Lung (tissue), 12 donors: ENCODE measurements around the gene SLC12A8. TPM values are rescaled to one million over a fixed set of nuclear protein-coding genes. Genes with fewer than 3 reads are reported as not detected.

Experiments
- ATAC-seq: fragments of 200-7000 bp; cut with Tn5 transposase; one replicate; pipeline ENCODE4 v1.9.1; 2020; ENCODE audit warnings: moderate number of reproducible peaks; ENCODE audit not compliant: insufficient read depth, low FRiP score
- DNase-seq, 3 donors: peaks; one replicate each; pipeline ENCODE4 v3.0.0-alpha.2; 2013 to 2017
- H3K27ac ChIP-seq, 2 donors: one replicate each; pipeline ENCODE4 v1.5.1; 2013; ENCODE audit warnings: mild to moderate bottlenecking in 2 of 2, moderate library complexity in 2 of 2, control low read depth in 1 of 2, inconsistent platforms in 1 of 2, low read depth in 1 of 2, low read length in 1 of 2
- H3K27me3 ChIP-seq, 3 donors: one replicate each; pipeline ENCODE4 v1.5.1; 2013; ENCODE audit warnings: low read length in 2 of 3; ENCODE audit not compliant: control insufficient read depth in 3 of 3, insufficient read depth in 3 of 3
- H3K36me3 ChIP-seq, 4 donors: one replicate each; pipeline ENCODE4 v1.5.1; 2013; ENCODE audit warnings: low read length in 4 of 4, mild to moderate bottlenecking in 1 of 4, moderate library complexity in 1 of 4; ENCODE audit not compliant: control insufficient read depth in 4 of 4, insufficient read depth in 4 of 4
- H3K4me1 ChIP-seq, 5 donors: one replicate each; pipeline ENCODE4 v1.5.1; 2013; ENCODE audit warnings: low read length in 5 of 5, mild to moderate bottlenecking in 2 of 5, moderate library complexity in 1 of 5; ENCODE audit not compliant: control insufficient read depth in 5 of 5, insufficient read depth in 5 of 5
- H3K4me3 ChIP-seq: one replicate; pipeline ENCODE4 v1.5.1; 2013; ENCODE audit warnings: mild to moderate bottlenecking, control low read depth, moderate library complexity
- H3K9ac ChIP-seq, 2 donors: one replicate each; pipeline ENCODE4 v1.5.1; 2013; ENCODE audit warnings: low read length in 2 of 2, control low read depth in 1 of 2; ENCODE audit not compliant: insufficient read depth in 1 of 2
- H3K9me3 ChIP-seq, 4 donors: one replicate each; pipeline ENCODE4 v1.5.1; 2013; ENCODE audit warnings: low read length in 3 of 4, mild to moderate bottlenecking in 1 of 4, moderate library complexity in 1 of 4; ENCODE audit not compliant: control insufficient read depth in 4 of 4, insufficient read depth in 3 of 4
- WGBS, 2 donors: extraction: QIAGEN DNeasy Blood & Tissue Kit; methylation state at CpG; one replicate each; pipeline ENCODE4 v1.1.7; 2013; 5-methylcytosine and 5-hydroxymethylcytosine counted together
- polyA plus RNA-seq, 2 donors: library from polyadenylated mRNA; stranded (reverse); fragments of 200-250 nt; gene quantifications; one replicate each; pipeline ENCODE4 v1.2.1, GENCODE V29; 2013
- total RNA-seq, 2 donors: library from RNA; depleted of rRNA in 1 of 2; stranded (reverse); fragments of >200 nt in 1 of 2; gene quantifications; one replicate each; pipeline ENCODE4 v1.2.1, GENCODE V29; 2014 to 2021
- TF ChIP-seq, protein P1 (sequence below): IDR thresholded peaks from 2 replicates; pipeline ENCODE4 v1.5.1; 2012; ENCODE audit warnings: mild to moderate bottlenecking; ENCODE audit errors: control extremely low read depth, extremely low read depth
- donor health status: control.
- donor health status: control.
- donor health status: Bipolar disorder and iron deficiency.
- donor health status: healthy.
- donor health status: DM: yes; HTN: yes; CAD: no.

SLC12A8 gene
- total and polyA plus RNA-seq, 4 donors: 3.1 to 9.8 (median 5.8) TPM

DNA sequence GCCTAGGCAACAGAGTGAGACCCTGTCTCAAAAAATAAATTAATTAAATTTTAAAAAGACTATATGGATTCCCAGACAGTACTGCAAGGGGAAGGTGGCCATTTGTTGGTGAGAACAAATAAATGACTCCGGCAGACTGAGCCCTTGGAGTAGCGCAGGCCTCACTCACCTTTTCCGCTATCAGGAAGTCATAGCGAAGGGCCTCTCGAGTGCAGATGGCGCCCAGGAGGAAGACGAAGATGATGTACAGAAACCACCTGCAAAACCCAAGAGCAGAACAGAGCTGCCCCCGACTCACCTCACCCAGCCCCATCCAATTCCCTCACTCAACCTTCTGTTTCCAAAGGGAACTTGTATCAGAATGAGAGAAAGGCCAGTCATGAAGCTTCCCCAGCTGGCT lies 93.9 kb downstream of the SLC12A8 start:
- DNase-seq: no peak
- no peak for ATAC-seq
- H3K27ac ChIP-seq: no peak overlapping the region
- WGBS, 2 donors: 97 to 98% methylated on average over 8 of the region's 8 CpGs
- no peaks in the 10 kb centered on the region for H3K27me3 ChIP-seq
- H3K9me3 ChIP-seq: no peaks in the 10 kb centered on the region
- TF ChIP-seq, protein P1, sequence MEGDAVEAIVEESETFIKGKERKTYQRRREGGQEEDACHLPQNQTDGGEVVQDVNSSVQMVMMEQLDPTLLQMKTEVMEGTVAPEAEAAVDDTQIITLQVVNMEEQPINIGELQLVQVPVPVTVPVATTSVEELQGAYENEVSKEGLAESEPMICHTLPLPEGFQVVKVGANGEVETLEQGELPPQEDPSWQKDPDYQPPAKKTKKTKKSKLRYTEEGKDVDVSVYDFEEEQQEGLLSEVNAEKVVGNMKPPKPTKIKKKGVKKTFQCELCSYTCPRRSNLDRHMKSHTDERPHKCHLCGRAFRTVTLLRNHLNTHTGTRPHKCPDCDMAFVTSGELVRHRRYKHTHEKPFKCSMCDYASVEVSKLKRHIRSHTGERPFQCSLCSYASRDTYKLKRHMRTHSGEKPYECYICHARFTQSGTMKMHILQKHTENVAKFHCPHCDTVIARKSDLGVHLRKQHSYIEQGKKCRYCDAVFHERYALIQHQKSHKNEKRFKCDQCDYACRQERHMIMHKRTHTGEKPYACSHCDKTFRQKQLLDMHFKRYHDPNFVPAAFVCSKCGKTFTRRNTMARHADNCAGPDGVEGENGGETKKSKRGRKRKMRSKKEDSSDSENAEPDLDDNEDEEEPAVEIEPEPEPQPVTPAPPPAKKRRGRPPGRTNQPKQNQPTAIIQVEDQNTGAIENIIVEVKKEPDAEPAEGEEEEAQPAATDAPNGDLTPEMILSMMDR: no peak
- H3K9ac ChIP-seq: no peak overlapping the region
- H3K36me3 ChIP-seq: no peaks in the 10 kb centered on the region
- H3K4me3 ChIP-seq: no peak overlapping the region
- H3K4me1 ChIP-seq: peaks cover 7 to 28% (median 15%) of the 10 kb centered on the region in 5 donors

DNA sequence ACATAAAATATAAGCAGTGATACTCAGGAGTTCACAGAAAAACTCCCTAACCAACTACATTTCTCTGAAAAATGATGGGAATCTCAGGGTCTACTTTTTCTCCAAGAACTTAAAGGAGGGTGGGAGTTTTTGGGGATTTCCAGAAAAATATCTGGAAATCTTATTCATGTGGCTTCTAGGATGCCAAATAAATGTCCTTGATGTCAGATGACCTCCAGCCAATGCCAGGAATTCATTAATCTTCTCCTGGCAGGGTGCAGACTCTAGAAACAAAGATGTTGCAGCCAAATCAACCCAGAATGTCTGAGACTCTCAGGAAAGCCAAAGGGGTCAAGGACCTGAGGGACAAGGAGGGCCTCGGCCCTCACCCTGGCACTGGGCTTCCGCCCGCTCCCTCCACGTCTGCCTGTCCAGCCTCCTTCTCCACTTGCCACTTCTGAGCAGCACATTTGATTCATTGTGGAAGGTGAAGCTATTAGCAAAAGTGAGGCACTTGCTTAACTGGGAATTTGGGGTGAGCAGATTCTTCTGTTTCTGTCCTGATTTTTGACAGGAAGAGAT lies 94.8 kb downstream of the SLC12A8 start:
- no peaks in the 10 kb centered on the region for H3K36me3 ChIP-seq
- no peaks in the 10 kb centered on the region for H3K9me3 ChIP-seq
- ATAC-seq: no peak
- 65 to 82% methylated on average over 4 of the region's 4 CpGs for WGBS, 2 donors
- H3K27me3 ChIP-seq: no peaks in the 10 kb centered on the region
- peak overlapping the region in 1 of 2 donors; percentile 26 for H3K27ac ChIP-seq
- no peak overlapping the region for H3K4me3 ChIP-seq
- peaks cover 7 to 28% (median 15%) of the 10 kb centered on the region in 5 donors for H3K4me1 ChIP-seq
- TF ChIP-seq, protein P1: no peak
- no peak for DNase-seq
- no peak overlapping the region for H3K9ac ChIP-seq

DNA sequence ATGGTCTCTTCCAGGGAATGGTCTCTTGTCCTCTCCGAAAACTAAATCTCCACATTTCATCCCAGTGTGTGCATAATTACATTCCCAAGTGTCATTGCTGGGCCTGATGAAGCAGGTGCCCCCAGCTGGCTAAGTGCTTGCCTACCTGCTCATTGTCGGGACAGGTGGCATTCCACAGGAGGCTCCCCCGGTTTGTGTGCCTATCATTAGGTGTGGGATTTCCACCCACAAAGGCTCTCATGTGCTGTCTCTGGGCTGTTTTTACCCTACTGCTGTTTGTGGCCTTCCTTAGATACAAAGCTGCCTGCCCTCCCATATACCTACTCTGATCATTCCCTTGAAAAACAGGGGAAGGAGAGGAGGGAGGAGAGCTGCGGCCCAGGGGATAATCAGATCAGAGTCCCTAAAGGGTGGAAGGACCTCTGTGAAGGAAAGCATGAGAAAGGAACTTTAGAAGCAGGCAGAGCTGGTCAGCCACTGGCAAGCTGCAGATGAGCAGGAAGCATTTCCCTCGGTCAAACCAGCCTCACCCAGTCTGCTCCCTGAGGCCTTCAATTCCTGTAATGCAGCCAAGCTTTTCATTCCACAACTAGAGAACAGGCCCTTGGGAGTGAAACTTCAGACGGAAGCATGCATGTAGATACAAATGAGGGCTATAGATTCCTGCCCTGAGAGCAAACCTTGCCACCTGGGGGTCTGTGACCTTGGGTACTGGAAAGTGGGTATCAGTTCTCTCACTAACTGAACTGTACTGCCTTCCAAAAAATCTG lies 96.1 kb downstream of the SLC12A8 start:
- Histone ChIP-seq H3K9me3 (no peaks in the 10 kb centered on the region), H3K9ac (no peak overlapping the region), H3K4me1 (peaks cover 7 to 28% (median 15%) of the 10 kb centered on the region in 5 donors), H3K27me3 (no peaks in the 10 kb centered on the region), H3K36me3 (no peaks in the 10 kb centered on the region), H3K27ac (peak overlapping the region in 1 of 2 donors; percentile 50), H3K4me3 (no peak overlapping the region)
- no peak for ATAC-seq
- TF ChIP-seq, protein P1: no peak
- WGBS, 2 donors: 56 to 65% methylated on average over 6 of the region's 6 CpGs
- DNase-seq: peak in 2 of 3 donors; percentile 59 to 74
